AG09309 (cell line): Measurements from ENCODE around the gene LAP3.

ENCODE experiments used
- DNase-seq: peaks from one replicate; pipeline ENCODE4 v3.0.0-alpha.2; 2010; ENCODE audit warnings: low read depth
- H3K4me3 ChIP-seq: 2 replicates; pipeline ENCODE4 v1.5.1; 2011; ENCODE audit warnings: mild to moderate bottlenecking, low read depth, low read length, moderate library complexity; ENCODE audit not compliant: control insufficient read depth
- CTCF ChIP-seq: IDR thresholded peaks from 2 replicates; pipeline ENCODE4 v1.5.1; 2011; ENCODE audit warnings: mild to moderate bottlenecking, low read depth, low read length, inconsistent platforms; ENCODE audit not compliant: insufficient read depth, control insufficient read depth; ENCODE audit errors: missing control alignments

Gene LAP3

GRCh38 chr4:17578482-17578891 lies 1.5 kb downstream of the LAP3 start:
- H3K4me3 ChIP-seq: peak overlapping the region; percentile 78
- no peak for DNase-seq
- TF ChIP-seq CTCF: no peak

- TF ChIP-seq CTCF: no peak
- peak; percentile 31 for DNase-seq
- H3K4me3 ChIP-seq: no peak overlapping the region
Observed at GRCh38 chr4:17580969-17581368, 4.0 kb downstream of the LAP3 start.

GRCh38 chr4:17583276-17583675 lies 6.3 kb downstream of the LAP3 start:
- no peak overlapping the region for H3K4me3 ChIP-seq
- DNase-seq: no peak
- TF ChIP-seq CTCF: no peak

- no peak for DNase-seq
- no peak for TF ChIP-seq CTCF
- no peak overlapping the region for H3K4me3 ChIP-seq
Observed at GRCh38 chr4:17583941-17584340, 6.9 kb downstream of the LAP3 start.

GRCh38 chr4:17584521-17585213 lies 7.7 kb downstream of the LAP3 start:
- TF ChIP-seq CTCF: no peak
- H3K4me3 ChIP-seq: no peak overlapping the region
- DNase-seq: no peak

GRCh38 chr4:17587094-17587822 lies 10.3 kb downstream of the LAP3 start:
- no peak for TF ChIP-seq CTCF
- no peak overlapping the region for H3K4me3 ChIP-seq
- no peak for DNase-seq
